Retina (tissue), 1 donor: ENCODE data around the gene SPEM2.
"Not testable (repeated sequence)": the region's sequence is repeated elsewhere in the genome, so short reads cannot be mapped to it uniquely, and the experiment has no call there.

Experiments used
- DNase-seq: peaks from one replicate; pipeline ENCODE4 v3.0.0-alpha.2; 2016

Gene SPEM2

DNA sequence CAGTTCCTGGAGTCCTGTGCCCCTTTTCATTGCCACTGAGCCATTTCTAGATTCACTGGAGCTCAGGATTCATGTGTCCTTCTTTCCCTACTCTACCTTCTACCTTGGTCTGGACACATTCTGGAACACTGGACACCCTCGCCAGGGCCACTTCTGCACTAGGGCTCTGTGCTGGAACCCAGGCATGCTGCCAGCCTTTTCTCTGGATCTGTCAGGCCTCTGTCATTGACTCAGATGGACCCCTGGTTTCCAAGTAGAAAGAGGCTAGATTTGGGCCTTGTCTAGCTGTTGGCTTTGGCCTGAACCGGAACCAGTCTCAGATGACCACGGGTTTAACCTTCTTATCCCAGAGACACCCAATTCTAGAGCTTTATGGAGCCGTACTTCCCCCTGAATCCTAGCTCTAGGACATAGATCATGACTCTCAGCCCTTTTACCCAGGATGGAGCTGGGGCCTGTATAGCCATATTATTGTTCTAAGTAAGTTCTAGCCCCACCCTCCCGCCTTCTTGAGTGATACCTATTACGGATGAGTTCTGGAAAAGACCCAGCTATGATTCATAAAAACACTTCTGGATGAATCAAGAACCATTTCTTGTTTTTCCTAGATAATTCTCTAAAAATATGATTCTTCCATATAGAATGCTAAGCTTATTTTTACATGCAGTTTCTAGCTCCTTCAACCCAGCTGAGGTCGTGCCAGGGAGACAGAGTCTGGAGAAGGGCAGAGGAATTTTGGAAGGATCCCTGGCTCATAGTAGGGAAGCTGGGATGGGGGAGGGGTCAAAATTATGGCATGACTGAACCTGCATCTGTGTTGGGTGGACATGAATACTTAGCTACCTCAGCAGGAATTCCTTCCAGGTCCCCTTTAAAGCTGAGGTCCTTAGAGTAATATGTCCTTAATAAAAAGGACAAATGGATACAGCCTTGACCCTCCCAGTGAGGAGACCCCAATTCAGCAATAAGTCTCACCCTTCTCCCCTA lies 18.4 kb downstream of the SPEM2 start:
- no peak for DNase-seq

- DNase-seq: peak; percentile 74
Observed at GRCh38 chr17:7444682-7445618, 19.5 kb downstream of the SPEM2 start, which contains the start of gene CHRNB1. TSS of gene CHRNB1 (plus strand) at chr17:7445061. CDS start at chr17:7445128, 67 bp downstream.

GRCh38 chr17:7445619-7445968 lies 20.2 kb downstream of the SPEM2 start:
- DNase-seq: no peak

GRCh38 chr17:7448461-7448860 lies 23.0 kb downstream of the SPEM2 start:
- DNase-seq: no peak

- no peak for DNase-seq
Observed at GRCh38 chr17:7459961-7460545, 34.6 kb downstream of the SPEM2 start.

GRCh38 chr17:7460850-7461660 lies 35.6 kb downstream of the SPEM2 start:
- DNase-seq: no peak

GRCh38 chr17:7462474-7463371 lies 37.3 kb downstream of the SPEM2 start:
- no peak for DNase-seq

DNA sequence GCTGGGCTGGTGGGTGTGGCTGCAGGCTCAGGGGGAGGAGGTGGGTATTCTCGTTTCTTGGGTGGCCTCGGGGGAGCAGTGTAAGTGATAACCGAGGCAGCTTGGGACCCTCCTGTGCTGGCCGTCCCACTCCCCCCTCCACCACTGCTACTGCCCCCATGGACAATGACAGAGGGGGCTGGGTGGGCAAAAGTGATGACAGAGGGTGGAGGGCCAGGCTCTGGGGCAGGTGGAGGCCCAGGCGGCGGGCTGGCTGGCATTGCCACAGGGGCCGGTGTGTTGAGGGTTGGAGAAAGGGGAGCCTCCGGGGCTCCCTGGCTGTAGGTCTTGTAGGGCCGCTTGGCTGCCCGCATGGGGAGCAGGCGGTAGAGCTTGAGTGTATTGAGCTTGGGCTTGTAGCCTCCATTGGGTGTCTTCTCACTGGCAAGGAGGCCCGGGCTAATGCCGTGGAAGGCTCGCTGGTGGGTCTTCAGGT lies 38.0 kb downstream of the SPEM2 start:
- DNase-seq: no peak

- DNase-seq: no peak
Observed at GRCh38 chr17:7464081-7464480, 38.7 kb downstream of the SPEM2 start.

DNA sequence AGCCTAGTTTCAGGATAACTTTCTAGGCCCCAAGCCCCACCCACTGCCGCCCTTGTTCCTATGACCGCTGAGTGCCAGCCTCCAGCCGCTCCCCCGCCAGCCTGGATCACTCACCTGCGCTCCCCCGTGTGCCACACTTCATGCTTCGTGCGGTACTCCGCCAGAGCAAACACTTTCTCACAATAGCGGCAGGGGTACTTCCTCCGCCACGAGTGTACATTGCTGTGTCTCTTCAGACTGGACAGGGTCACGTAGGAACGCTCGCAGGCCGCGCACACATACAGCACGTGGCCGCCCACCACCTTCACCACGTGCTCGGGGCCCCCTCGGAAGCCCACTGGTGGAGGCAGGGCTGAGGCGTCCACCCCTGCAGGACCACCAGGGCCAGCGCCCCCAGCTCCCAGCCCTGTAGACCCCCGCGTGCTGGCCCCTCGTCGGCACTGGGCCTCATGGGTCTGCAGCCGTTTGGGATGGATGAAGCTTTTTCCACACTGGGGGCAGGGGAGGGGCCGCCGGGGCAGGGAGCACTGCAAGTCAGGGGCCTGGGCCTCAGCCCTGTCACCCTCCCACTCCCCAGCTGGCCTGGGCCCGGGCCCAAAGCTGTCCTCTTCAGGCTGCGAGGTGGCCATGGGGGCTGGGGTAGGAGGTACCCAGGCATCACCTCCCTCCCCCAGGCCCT lies 40.3 kb downstream of the SPEM2 start:
- no peak for DNase-seq

- DNase-seq: no peak
Observed at GRCh38 chr17:7466318-7466638, 40.9 kb downstream of the SPEM2 start.

DNA sequence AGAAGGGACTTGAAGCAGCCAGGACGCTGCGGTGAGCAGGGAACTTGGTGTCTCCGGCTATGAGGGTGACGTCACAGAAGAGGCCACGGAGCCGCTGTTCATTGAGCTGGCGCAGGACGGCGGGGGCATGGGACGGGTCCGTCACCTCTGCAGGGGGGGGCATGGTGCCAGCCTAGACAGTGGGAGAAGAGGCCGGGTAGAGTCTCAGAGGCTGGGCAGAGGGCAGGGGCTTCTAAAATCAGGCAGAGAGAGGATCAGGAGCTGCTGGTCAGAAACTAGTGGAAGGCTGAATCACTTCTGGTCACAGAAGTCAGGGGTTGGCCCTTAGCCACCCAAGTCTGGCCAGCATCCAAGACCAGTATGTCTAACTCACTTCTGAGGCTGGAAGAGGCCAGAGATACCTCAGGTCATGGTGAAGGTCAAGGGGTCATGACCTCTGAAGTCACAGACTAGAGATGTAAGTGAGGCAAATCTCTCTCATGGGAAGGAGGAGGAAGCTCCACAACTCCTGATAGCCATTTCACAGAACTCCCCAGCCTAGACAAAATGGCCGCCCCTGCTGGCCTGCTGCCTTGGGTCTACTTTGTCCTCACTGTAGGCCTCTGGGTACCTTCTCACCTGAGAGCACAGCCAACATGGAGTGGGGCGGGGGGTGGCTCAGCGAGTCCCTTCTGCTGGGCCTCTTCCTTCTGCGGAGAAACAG lies 41.4 kb downstream of the SPEM2 start:
- DNase-seq: no peak

GRCh38 chr17:7467498-7467897 lies 42.1 kb downstream of the SPEM2 start:
- no peak for DNase-seq

DNA sequence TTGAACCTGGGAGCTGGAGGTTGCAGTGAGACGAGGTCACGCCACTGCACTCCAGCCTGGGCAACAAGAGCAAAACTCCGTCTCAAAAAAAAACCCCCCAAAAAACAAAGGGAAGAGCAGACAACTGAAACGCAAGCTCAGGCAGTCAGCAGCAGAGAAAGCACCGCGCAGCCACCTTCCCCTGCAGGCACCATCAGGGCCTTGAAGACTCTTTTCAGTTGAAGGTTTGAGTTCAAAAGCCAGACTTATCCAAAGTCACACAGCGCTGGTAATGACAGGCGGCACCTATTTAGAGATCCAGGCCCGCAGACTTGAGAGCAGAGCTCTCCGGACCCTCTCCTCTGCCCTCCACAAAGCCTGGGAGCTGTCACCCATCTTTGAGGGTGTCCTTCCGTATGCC lies 42.9 kb downstream of the SPEM2 start:
- no peak for DNase-seq

DNA sequence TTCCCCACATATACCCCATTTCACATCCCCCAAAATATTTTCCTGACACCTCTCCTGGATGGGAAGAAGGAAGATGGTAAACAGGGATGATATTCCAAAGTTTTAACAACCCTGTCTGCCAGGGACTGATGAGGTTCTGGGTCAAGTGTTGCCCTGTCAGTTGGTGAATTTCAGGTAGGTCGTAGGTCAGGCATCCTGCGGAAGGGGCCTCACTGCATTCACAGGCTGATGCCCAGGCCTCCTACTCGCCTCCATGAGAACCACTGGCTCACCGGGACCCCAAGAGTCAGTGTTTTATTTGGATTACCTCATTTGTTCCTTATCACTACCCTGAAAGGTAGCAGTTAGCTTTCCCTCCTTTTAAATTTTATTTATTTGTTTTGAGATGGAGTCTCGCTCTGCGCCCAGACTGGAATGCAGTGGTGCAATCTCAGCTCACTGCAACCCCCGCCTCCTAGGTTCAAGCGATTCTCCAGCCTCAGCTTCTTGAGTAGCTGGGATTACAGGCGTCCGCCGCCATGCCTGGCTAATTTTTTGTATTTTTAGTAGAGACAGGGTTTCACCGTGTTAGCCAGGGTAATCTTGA lies 43.5 kb downstream of the SPEM2 start:
- no peak for DNase-seq

- not testable (repeated sequence) for DNase-seq
Observed at GRCh38 chr17:7469843-7470242, 44.4 kb downstream of the SPEM2 start.

GRCh38 chr17:7470457-7470973 lies 45.1 kb downstream of the SPEM2 start:
- DNase-seq: not testable (repeated sequence)

DNA sequence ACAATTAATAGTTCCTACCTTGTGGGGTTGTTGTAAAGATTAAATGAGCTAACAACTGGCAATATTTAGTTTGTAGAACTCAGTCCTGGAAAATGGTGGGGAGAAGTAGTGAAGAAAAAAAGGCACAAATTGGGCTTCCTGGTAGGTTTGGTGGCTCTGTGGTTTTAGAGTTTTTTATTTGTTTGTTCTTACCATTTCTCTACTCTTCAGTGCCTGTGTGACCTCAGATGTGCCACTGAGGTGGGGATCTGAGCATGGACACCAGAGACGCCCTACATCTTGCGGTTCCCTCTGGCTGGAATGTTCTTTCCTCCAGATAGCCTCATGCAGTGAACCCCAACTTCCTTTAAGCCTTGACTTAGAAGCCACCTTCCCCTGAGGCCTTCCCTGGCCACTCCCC lies 46.3 kb downstream of the SPEM2 start:
- DNase-seq: no peak

DNA sequence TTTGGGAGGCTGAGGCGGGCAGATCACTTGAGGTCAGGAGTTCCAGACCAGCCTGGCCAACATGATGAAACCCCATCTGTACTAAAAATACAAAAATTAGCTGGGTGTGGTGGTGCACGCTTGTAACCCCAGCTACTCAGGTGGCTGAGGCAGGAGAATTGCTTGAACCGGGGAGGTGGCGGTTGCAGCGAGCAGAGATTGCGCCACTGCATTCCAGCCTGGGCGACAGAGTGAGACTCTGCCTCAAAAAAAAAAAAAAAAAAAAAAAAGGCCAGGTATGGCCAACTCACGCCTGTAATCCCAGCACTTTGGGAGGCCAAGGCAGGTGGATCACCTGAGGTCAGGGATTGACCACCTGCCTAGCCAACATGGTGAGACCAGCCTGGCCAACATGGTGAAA lies 49.4 kb downstream of the SPEM2 start:
- not testable (repeated sequence) for DNase-seq
